ENCODE results near the gene PIN4.

GRCh38 chrX:72240976-72241375 is 59.4 kb downstream of the PIN4 start:
- TF ChIP-seq POLR2A (IDR thresholded peaks at IDR 0.05) (no peak), CTCF (IDR thresholded peaks at IDR 0.05) (no peak)

Data from thyroid gland (tissue), 4 donors.